ENCODE measurements around the gene ANXA5.

The ANXA5 gene

DNA sequence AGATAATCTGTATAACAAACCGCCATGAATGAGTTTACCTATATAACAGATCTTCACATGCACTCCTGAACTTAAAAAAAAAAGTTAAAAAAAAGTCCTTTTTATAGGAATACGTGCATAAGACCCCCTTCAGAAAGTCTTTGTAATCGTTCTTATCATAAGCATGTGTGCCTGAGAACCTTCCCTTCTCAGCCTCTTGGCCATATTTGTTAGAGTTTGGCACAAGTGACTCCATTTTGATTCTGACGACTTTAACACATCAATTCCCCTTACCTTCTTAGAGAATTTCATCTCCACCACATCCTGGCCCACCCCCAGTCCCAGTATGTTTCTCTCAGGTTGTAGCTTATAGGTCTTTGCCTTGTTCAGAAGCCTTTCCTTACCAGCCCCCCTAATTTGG lies 16.0 kb upstream of the ANXA5 start:
- FAIRE-seq: no peak
- no peak for DNase-seq (ENCODE audit: extremely low spot score, insufficient read length, low read depth)

DNA sequence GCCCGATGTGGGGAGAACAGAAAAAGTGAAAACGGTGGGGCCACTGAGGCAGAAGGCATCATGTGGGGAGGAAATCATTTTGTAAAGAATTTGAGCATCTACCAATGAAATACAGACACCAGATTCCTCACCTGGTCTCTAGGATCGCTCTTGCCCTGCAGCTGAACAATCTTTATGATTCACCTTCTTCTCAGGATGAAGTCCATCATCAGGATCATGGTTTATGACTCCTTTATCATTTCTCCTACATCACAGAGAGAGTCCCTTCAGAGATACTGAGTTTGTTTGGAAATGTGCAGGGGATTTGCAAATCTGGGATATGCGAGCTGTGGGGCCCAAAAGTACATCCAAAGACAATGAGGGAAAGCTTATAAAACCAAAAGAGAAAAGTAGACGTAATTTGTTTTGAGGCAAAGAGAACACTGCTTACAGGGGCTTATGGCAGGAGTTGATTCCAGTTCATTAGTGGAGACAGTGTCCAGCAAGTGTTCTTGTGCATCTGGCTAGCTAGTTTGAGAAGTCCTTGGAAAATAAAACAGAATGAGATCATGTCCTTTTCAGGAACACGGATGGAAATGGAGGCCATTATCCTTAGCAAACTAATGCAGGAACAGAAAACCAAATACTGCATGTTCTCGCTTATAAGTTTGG lies 15.3 kb upstream of the ANXA5 start:
- no peak for FAIRE-seq
- no peak for DNase-seq (ENCODE audit: extremely low spot score, insufficient read length, low read depth)

DNA sequence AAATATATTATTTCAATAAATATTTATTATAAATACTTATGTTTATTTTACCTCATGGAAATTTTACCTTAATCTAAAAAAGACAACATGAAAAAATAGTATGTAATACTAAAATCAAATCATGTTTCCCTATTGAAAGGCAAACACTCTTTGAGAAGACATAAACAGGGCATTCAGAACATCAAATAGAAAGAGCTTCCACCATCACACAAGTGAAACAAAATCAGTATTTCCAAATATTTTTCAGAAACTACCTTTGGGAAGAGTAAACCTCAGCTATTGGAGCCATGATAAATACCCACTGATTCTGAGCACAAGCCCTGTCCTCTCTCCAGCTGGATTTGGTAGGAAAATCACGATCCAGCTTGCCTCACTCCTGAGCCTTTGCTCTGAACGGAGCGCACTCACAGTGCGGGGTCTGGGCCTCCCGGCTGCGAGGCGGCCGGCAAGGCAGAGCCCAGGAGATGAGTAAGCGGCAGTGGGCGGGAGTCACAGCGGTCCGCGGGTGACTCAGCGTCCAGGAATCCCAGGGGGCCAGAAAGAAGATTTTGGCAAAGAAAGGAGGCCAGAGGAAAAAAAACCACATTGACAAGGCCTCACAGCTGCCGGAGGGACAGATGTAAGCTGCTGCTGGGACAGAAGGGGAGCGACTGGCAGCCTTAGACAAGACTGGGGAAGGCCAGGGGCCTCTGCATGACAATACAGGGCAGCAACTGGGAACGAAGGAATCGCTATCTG lies 14.7 kb upstream of the ANXA5 start:
- DNase-seq (ENCODE audit: extremely low spot score, insufficient read length, low read depth): no peak
- FAIRE-seq: peak; percentile 35

DNA sequence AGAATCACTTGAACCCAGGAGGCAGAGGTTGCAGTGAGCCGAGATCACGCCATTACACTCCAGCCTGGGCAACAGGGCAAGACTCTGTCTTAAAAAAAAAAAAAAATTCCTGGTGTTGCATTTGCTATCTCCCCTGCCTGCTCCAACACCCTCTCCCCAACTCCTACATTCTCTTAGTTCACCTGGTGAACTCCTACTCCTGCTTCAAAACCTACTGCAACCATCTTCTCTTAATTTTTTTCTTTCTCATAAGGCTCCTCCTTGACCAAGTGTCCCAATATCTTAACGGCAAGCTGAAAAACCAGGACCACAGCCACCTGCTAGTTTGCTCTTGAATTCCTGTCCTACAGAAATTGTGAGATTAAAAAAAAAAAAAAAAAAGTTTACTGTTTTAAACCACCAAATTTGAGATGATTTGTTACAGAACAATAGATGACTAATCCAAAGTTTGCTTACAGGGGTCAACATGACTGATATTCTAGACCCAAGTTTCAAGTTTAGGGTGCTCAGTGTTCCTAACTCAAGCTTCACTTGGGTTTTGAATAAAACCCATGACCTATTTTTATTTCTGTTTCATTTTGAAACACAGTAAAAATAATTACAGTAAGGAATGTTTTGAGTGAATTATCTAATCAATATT lies 13.1 kb upstream of the ANXA5 start:
- DNase-seq (ENCODE audit: extremely low spot score, insufficient read length, low read depth): no peak
- FAIRE-seq: no peak

DNA sequence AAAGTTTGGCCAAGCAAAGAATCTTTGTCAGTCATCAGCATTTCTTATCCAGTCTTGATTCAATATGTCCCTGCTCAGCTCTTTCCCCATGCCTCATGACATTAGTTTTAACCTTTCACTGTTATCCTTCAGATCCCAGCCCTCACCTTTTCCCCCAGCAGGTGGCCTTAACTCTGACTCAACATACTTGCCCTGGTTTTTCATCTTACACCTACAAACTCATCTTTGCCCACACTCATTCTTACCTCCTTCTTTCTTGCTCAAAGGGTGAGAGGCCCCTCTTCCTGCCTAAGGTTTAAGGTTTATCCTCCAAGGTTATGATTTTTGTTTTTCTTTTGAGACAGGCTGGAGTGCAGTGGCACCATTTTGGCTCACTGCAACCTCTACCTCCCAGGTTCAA lies 10.6 kb upstream of the ANXA5 start:
- FAIRE-seq (no peak), DNase-seq (ENCODE audit: extremely low spot score, insufficient read length, low read depth) (no peak)

DNA sequence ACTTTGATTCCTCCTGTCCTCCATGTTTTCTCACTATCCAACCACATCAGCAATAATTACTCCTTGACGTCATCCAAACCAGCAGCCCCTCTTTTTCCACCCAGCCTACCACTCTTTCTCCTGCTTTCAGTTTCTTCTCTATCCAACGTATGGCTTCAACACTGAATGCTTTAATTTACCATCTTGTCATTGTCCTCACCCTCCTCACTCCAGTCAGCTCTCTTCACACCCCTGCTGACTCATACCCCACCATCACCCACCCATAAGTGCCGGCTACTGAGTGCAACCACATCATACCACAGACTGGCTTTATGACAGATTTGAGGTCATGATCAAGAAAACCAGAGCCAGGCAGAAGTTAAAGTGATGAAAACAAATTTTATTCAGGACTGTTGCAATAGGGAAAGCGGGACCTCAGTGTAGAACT lies 9.8 kb upstream of the ANXA5 start:
- no peak for DNase-seq (ENCODE audit: extremely low spot score, insufficient read length, low read depth)
- no peak for FAIRE-seq

DNA sequence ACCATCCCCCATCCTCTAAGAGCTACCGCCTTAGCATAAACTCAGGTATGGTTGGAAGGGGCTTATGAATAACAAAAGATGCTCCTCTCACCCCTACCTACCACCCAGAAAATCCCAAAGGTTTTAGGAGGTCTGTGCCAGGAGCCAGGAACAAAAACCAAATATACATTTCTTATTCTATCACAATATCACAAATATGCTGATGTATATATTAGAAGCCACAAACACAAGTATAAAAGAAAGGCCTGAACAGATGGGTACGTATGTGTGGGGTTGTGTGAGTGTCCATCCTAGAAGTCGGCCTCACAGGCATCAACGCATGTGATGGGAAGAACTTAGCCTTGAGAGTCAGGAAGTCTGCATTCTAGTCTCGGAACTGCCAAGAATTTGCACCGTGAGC lies 8.7 kb upstream of the ANXA5 start:
- DNase-seq (ENCODE audit: extremely low spot score, insufficient read length, low read depth): no peak
- no peak for FAIRE-seq

DNA sequence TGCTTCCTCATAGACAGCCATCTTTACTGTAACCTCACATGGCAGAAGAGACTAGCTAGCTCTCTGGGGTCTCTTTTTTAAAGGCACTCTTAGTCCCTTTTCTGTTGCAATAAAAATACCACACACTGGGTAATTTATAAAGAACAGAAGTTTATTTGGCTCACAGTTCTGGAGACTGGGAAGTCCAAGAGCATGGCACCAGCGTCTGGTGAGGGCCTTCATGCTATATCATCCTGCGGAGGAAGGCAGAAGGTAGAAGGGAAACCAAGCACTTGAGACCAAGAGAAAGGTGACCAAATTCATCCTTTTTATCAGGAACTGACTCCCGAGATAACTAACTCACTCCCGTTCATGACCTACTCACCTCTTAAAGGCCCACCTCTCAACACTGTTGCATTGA lies 5.4 kb upstream of the ANXA5 start:
- no peak for FAIRE-seq
- no peak for DNase-seq (ENCODE audit: extremely low spot score, insufficient read length, low read depth)

DNA sequence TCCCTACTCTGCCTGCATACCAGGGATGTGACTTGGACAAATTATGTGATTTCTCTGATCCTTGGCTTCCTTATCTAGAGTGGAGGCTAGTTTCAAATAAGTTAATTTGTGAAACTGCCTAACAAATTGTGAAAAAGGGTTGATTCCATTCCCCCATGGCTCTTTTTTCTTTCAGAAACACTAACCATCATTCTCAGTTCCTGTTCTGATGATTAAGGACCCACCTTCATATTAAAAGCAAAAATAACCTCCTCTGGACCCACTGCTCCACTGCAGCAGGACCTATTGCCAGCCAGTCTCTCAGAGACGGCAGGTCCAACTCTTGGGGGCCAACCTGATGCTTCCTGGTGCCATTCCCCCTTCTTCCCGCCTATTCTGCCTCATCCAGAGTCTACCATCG lies 4.5 kb upstream of the ANXA5 start:
- FAIRE-seq (no peak), DNase-seq (ENCODE audit: extremely low spot score, insufficient read length, low read depth) (no peak)

DNA sequence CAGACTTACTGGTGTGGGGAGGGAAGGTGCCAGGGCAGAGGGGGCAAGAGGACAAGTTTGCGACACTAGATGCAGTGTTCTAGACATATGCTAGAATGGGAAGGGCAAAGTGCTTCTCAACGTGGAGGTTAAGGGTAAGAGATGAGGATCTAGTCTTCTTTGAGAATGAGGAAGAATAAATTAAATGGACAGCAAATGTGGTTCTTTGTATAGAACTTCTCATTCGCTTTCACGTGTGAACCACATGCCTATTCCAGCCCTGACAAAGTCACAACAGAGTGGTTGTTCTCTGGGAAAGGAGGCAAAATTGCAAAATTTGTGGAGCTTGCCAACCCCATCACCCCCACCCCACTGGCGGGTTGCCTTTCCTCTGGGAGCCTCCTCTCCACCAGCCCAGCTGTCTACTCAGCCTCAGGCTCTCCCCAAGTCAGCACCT lies 1.5 kb upstream of the ANXA5 start:
- no peak for DNase-seq (ENCODE audit: extremely low spot score, insufficient read length, low read depth)
- no peak for FAIRE-seq

DNA sequence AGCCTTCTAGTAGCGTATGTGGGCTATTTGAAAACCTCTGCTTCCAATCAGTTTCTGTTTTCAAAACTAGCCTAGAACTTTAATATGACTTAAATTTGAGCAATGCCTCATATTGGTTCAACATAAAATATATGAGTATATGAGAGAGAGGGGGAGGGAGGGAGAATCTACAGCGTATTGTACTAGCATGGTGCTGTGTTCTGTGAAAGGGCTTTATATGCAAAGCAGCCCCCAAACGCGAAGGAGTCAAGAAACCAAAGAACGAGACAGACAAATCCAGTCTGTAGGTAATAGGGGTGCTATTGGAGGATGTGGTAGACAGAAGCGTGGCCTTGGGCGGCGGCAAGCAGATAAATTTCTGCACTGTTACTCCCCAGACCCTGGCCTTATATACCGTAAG lies 784 bp upstream of the ANXA5 start:
- FAIRE-seq (no peak), DNase-seq (ENCODE audit: extremely low spot score, insufficient read length, low read depth) (no peak)

DNA sequence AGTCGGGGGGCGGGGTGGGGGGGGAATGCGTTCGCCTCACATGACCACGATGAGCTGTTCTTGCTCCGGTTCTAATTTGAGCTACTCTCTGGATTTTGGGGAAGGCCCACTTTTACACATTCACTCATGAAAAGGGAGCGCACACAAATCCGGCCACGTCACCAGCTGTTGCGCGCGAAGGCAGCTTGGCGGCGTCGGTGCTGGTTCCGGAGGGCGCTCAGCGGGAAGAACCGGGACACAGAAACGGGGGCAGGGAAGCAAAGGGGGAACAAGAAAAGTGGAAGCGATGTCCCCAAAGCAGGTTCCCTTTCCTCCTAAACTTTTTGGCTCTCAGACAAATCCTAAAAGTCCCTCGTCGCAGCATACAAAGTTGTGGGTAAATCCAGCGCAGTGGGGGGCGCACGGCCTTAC lies 605 bp downstream of the ANXA5 start:
- FAIRE-seq: peak; percentile 81
- DNase-seq (ENCODE audit: extremely low spot score, insufficient read length, low read depth): no peak

DNA sequence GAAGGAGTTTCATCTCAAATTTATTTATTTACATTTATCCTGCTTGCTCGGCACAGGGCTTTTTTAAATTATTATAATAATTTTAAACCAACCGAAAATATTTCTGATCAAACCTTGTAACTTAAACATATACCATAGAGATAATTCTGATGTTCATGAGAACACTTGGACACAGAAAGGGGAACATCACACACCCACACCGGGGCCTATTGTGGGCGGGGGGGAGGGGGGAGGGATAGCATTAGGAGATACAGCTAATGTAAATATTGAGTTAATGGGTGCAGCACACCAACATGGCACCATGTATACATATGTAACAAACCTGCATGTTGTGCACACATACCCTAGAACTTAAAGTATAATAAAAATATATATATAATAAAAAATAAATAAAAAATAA lies 2.9 kb downstream of the ANXA5 start:
- DNase-seq (ENCODE audit: extremely low spot score, insufficient read length, low read depth): no peak
- no peak for FAIRE-seq

DNA sequence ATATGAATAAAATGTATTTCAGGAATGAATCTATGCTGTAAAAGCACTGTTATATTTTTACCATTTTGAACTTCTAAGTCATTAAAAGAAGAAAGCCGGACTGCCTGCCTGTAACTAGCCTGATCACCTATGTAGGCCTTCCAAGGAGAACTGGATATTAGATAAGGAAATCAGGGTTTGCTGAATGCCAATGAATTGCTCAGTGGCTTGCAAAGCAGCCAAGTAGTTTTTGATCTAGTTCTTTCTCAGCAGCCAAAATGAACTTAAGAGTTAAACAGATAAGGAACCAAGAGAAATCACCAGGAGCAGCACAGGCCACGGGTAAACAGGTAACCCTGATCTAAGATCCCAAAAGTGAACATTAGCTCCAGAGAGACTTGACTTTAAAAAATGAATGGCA lies 3.3 kb downstream of the ANXA5 start:
- no peak for DNase-seq (ENCODE audit: extremely low spot score, insufficient read length, low read depth)

DNA sequence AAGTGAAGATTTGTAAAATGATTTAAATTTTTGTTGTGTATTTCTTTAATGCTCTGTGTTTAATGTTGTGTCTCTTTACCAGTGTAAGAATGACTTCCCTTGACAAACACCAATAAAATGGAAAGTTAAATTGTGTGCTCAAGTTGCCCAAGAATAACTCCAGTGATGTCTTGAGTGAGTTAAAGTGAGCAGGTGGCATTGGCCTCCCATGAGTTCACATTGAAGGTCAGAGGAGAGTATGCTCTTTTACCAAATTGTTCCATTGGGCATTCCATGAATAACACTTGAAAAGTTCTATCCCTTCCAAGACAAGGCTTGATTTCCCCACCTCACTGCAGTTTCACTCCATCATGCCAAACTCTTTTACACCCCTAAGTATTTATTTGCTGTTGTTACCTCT lies 4.5 kb downstream of the ANXA5 start:
- FAIRE-seq: no peak
- DNase-seq (ENCODE audit: extremely low spot score, insufficient read length, low read depth): no peak

More for the DNA sequence above, 3.3 kb downstream of the ANXA5 start:
- no peak for FAIRE-seq

DNA sequence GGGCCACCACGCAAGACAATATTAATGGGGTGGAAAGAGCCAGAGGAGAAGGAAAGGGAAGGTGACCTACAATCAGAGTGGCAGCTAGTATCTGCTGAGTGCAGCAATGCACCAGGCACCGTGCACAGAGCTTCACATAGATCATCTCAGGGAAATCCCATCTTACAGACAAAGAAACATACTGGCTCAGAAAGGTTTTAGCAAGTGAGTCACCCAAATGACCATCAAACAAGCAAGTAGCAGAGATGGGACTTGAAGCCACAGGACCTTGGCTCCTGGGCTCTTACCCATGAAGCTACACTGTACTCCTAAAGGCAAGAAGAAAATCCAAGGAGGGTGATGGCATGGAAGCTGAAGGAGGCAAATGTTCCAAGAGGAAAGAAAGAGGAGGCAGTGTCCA lies 6.8 kb downstream of the ANXA5 start:
- FAIRE-seq (no peak), DNase-seq (ENCODE audit: extremely low spot score, insufficient read length, low read depth) (no peak)

DNA sequence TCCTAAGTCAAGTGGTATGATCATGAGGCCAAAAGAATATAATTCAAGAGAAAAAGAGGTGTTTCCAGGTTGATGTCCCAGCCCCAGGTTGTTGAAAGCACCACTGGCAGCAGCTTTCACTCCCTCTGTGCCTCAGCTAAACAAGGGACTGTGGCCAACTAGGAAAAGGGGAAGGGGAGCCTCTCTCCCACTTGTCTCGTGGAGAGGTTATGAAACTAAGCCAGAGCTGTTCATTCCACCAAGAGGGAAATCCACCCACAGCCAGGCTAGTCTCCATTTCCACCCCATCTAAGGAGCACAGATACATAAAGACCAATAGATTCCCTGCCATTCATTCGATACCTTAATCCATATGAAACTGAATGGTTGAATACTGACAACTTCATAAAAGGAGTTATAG lies 8.1 kb downstream of the ANXA5 start:
- FAIRE-seq (no peak), DNase-seq (ENCODE audit: extremely low spot score, insufficient read length, low read depth) (no peak)

DNA sequence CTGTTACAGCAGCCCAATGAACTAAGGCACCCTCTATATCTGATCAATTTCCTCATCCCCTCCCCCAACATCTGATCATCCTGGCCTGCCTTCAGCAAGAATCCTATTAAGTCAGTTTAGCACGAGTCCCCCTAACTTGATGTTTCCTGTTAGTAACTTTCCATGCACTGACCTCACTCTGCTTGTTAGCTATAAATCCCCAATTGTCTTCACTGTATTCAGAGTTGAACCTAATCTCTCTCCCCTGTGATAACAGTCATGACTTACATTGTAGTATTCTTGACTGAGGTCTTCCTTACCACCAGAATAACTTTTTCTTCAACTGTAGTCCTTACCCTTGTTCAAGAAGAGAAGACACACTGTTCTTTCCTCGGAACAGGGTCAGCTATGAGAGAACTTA lies 8.5 kb downstream of the ANXA5 start:
- FAIRE-seq (no peak), DNase-seq (ENCODE audit: extremely low spot score, insufficient read length, low read depth) (no peak)

DNA sequence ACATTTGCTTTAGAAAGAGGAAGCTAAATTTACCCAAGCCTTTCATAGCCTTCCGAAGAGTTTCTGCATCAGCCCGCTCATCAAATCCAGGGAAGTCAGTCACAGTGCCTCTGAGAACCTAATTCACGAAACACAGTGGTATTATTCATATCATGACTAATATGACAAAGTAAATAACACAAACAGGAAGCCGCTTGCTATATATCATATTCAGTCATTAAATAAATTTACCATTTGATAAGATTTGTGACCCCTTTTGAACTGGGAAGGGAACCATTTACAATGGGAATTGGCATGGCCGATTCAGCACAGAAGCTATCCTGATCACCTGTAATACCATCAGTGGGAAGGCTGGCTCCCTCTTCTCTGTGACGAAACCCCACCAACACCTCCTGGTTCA lies 10.5 kb downstream of the ANXA5 start:
- FAIRE-seq: no peak
- DNase-seq (ENCODE audit: extremely low spot score, insufficient read length, low read depth): no peak

DNA sequence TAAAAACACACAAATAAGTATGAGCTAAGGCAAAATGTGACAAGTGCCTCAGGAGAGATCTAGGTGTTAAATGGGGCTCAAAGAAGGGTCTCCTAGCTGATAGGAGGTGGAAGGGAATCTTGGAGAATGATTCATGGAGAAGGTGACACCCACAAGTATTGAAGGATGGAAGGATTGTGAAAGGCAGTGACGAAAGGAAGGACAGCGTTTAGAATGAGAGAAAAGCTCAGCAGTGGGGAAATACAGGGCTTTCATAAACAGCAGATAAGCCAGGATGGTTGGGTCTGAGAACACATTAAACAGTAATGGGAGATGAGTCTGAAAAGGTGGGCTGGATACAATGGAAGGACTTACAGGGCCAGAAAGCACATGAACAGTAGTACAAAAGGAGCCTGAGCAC lies 11.5 kb downstream of the ANXA5 start:
- FAIRE-seq (no peak), DNase-seq (ENCODE audit: extremely low spot score, insufficient read length, low read depth) (no peak)

DNA sequence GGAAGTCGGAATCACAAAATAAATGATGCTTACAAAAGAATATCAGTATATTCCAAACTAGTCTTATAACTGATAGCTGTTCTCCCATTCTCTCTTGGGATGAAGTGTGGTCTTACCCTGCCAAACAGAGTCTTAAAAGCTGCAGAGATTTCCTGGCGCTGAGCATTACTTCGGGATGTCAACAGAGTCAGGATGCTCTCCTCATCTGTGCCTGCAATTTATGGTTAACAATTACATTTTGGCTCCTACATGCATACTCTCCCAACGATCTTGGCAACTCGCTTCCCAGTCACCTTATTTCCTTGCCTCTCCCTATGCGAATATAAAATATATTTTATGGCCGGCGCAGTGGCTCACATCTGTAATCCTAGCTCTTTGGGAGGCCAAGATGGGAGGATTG lies 12.2 kb downstream of the ANXA5 start:
- DNase-seq (ENCODE audit: extremely low spot score, insufficient read length, low read depth): no peak
- FAIRE-seq: no peak

DNA sequence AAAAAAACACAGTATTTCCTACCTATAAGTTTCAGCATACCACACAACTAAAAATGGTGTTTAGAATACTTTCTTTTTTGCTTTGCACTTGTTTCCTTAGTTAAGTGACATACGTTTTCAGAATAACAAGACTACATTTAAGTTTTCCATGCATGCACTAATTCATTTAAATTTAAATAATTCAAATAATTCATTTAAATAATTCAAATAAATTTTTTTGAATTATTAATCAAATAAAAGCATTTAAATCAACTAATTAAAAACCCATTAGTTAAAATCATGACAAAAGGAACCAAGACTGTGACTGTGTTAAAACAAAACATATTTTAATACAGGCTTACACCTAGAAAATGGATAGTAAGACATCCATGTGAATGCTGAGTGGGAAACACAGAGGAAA lies 12.8 kb downstream of the ANXA5 start:
- FAIRE-seq (no peak), DNase-seq (ENCODE audit: extremely low spot score, insufficient read length, low read depth) (no peak)
